HEK293 (cell line): ENCODE data around the gene MYRIP.

Experiments
- CTCF ChIA-PET: fragments of 350-600 bp; formaldehyde crosslinking; extraction: SDS; loops from one replicate; lab custom pipeline; 2021; ENCODE audit warnings: antibody characterized with exemption; lab: Yijun Ruan, JAX
- POLR2A ChIA-PET: fragments of 300-600 bp; formaldehyde crosslinking; extraction: SDS; loops from one replicate; lab custom pipeline; 2020; ENCODE audit warnings: antibody characterized with exemption, inconsistent platforms; lab: Yijun Ruan, JAX
- H3K27ac ChIP-seq: fragments of 200-500 bp; sonication (Bioruptor generic); 2 replicates; pipeline ENCODE4 v1.5.1; 2014; ENCODE audit warnings: low read depth, low read length, control low read depth, inconsistent platforms; ENCODE audit errors: extremely low read depth
- H3K36me3 ChIP-seq, 2 experiments: fragments of 200-500 bp in 1 of 2; sonication (Bioruptor generic) in 1 of 2; 1 replicate in 1 of 2; 2 replicates in 1 of 2; pipeline ENCODE4 v1.5.1; 2014 to 2017; ENCODE audit warnings: inconsistent platforms in 2 of 2, low read length in 2 of 2; ENCODE audit not compliant: control insufficient read depth in 2 of 2, insufficient read depth in 1 of 2
- H3K4me1 ChIP-seq: fragments of 200-500 bp; sonication (Bioruptor generic); 2 replicates; pipeline ENCODE4 v1.5.1; 2014; ENCODE audit warnings: mild to moderate bottlenecking, low read length, inconsistent platforms; ENCODE audit not compliant: control insufficient read depth, insufficient read depth
- H3K4me3 ChIP-seq: 2 replicates; pipeline ENCODE4 v1.5.1; 2011; ENCODE audit warnings: low read depth, mild to moderate bottlenecking, control low read depth, low read length, moderate library complexity
- H3K9me3 ChIP-seq: fragments of 200-500 bp; sonication (Bioruptor generic); 2 replicates; pipeline ENCODE4 v1.5.1; 2014; ENCODE audit warnings: low read depth, low read length, inconsistent platforms; ENCODE audit not compliant: control insufficient read depth, insufficient read depth
- KLF8 ChIP-seq: fragments of 450-650 bp; formaldehyde crosslinking; IDR thresholded peaks from 2 replicates; pipeline ENCODE4 v1.5.1; 2016; ENCODE audit warnings: missing biosample characterization, missing genetic modification characterization
- KLF9 ChIP-seq: fragments of 450-650 bp; formaldehyde crosslinking; IDR thresholded peaks from 2 replicates; pipeline ENCODE4 v1.5.1; 2016; ENCODE audit warnings: missing biosample characterization, missing genetic modification characterization, low read depth
- MZF1 ChIP-seq: fragments of 450-650 bp; formaldehyde crosslinking; IDR thresholded peaks from 2 replicates; pipeline ENCODE4 v1.5.1; 2017; ENCODE audit warnings: missing biosample characterization, missing genetic modification characterization, borderline replicate concordance
- PRDM1 ChIP-seq: fragments of 450-650 bp; formaldehyde crosslinking; IDR thresholded peaks from 2 replicates; pipeline ENCODE4; 2016; ENCODE audit warnings: missing biosample characterization, missing genetic modification characterization
- SP3 ChIP-seq: fragments of 450-650 bp; formaldehyde crosslinking; IDR thresholded peaks from 2 replicates; pipeline ENCODE4 v1.5.1; 2016; ENCODE audit warnings: missing biosample characterization, missing genetic modification characterization
- YY1 ChIP-seq: fragments of 450-650 bp; formaldehyde crosslinking; IDR thresholded peaks from 2 replicates; pipeline ENCODE4 v1.5.1; 2018; ENCODE audit warnings: missing biosample characterization, missing genetic modification characterization
- ZBTB20 ChIP-seq: fragments of 450-650 bp; formaldehyde crosslinking; IDR thresholded peaks from 2 replicates; pipeline ENCODE4 v1.5.1; 2016; ENCODE audit warnings: missing biosample characterization, missing genetic modification characterization
- ZFHX2 ChIP-seq: fragments of 450-650 bp; formaldehyde crosslinking; conservative IDR thresholded peaks from 2 replicates; pipeline ENCODE4 v1.5.1; 2016; ENCODE audit warnings: missing biosample characterization, missing genetic modification characterization
- ZNF146 ChIP-seq: fragments of 450-650 bp; formaldehyde crosslinking; IDR thresholded peaks from 2 replicates; pipeline ENCODE4 v1.5.1; 2016; ENCODE audit warnings: missing biosample characterization, missing genetic modification characterization
- ZNF169 ChIP-seq: fragments of 450-650 bp; formaldehyde crosslinking; IDR thresholded peaks from 2 replicates; pipeline ENCODE4 v1.5.1; 2016; ENCODE audit warnings: missing biosample characterization, missing genetic modification characterization
- ZNF175 ChIP-seq: fragments of 450-650 bp; formaldehyde crosslinking; IDR thresholded peaks from 2 replicates; pipeline ENCODE4 v1.5.1; 2016; ENCODE audit warnings: missing biosample characterization, missing genetic modification characterization
- ZNF24 ChIP-seq: fragments of 450-650 bp; formaldehyde crosslinking; IDR thresholded peaks from 2 replicates; pipeline ENCODE4 v1.5.1; 2016; ENCODE audit warnings: missing biosample characterization, missing genetic modification characterization
- ZNF426 ChIP-seq: fragments of 450-650 bp; formaldehyde crosslinking; IDR thresholded peaks from 2 replicates; pipeline ENCODE4 v1.5.1; 2017; ENCODE audit warnings: missing biosample characterization, missing genetic modification characterization, mild to moderate bottlenecking, inconsistent platforms, moderate library complexity
- ZNF560 ChIP-seq: fragments of 450-650 bp; formaldehyde crosslinking; IDR thresholded peaks from 2 replicates; pipeline ENCODE4 v1.5.1; 2017; ENCODE audit warnings: missing biosample characterization, missing genetic modification characterization, borderline replicate concordance
- ZNF660 ChIP-seq: fragments of 450-650 bp; IDR thresholded peaks from 2 replicates; pipeline ENCODE4 v1.5.1; 2018; ENCODE audit warnings: missing biosample characterization, mild to moderate bottlenecking, missing genetic modification characterization
- ZNF701 ChIP-seq: fragments of 450-650 bp; formaldehyde crosslinking; IDR thresholded peaks from 2 replicates; pipeline ENCODE4 v1.5.1; 2016; ENCODE audit warnings: missing biosample characterization, missing genetic modification characterization
- ZNF792 ChIP-seq: fragments of 450-650 bp; formaldehyde crosslinking; IDR thresholded peaks from 2 replicates; pipeline ENCODE4 v1.5.1; 2016; ENCODE audit warnings: missing biosample characterization, missing genetic modification characterization
- TF ChIP-seq, protein P1 (sequence below): fragments of 450-650 bp; formaldehyde crosslinking; IDR thresholded peaks from 2 replicates; pipeline ENCODE4 v1.5.1; 2016; ENCODE audit warnings: missing biosample characterization, missing genetic modification characterization
- TF ChIP-seq, protein P2 (sequence below): fragments of 450-650 bp; formaldehyde crosslinking; IDR thresholded peaks from 2 replicates; pipeline ENCODE4 v1.5.1; 2016; ENCODE audit warnings: missing biosample characterization, missing genetic modification characterization

The MYRIP gene

DNA sequence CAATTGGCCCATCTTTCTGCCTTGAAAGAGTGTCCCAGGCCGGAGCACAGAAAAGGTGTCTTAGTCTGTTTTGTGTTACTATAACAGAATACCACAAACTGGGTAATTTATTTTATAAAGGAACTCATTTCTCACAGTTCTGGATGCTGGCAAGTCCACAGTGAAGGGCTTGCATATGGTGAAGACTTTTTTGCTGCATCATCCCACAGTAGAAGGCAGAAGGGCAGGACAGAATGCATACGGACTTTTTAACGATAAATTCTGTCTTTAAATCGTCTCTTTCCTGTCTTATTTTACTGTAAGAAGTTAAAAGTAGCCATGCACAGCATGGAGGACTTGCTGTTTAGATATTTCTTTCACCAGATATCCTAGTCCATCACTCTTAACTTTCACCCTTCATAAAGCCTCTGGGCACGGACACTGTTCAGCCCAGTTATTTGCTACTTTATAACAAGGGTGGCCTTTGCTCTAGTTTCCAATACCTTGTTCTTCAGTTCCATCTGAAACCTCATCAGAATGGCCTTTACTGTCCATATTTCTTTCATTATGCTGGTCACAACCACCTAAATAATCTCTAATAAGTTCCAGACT is 489.8 kb downstream of the MYRIP start:
- TF ChIP-seq ZNF146 (tag by site-specific recombination) = no peak
- no peak for TF ChIP-seq ZNF701
- no peak for TF ChIP-seq SP3 (tag by site-specific recombination)
- no peak for TF ChIP-seq KLF9 (tag by site-specific recombination)
- no peak for TF ChIP-seq ZNF560 (tag by site-specific recombination)
- TF ChIP-seq, all 188 proteins: peak for 0
- CTCF ChIA-PET = no interaction called here
- Histone ChIP-seq H3K27ac (no peak overlapping the region), H3K4me3 (no peak overlapping the region), H3K9me3 (no peaks in the 10 kb centered on the region), H3K36me3 (no peaks in the 10 kb centered on the region), H3K4me1 (no peaks in the 10 kb centered on the region)
- POLR2A ChIA-PET = no interaction called here

DNA sequence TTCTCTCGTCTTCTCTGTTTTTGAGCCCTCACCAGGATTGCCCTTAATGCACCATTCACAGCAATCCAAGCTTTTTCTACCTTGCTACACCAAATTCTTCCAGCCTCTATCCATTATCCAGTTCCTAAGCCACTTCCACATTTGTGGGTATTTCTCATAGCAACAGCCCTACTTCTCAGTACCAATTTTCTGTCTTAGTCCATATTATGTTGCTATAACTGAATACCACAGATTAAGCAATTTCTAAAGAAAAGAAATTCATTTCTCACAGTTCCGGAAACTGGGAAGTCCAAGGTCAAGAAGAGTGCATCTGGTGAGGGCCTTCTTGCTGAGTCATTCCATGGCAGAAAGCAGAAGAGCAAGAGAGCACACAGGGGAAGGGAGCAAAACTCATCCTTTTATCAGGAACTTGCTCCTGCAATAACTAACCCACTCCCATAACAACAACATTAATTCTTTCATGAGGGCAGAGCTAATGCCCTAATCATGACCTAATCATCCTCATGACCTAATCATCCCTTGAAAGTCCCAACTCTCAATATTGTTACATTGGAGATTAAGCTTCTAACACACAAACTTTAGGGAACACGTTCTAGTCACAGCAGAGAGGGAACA is 490.4 kb downstream of the MYRIP start:
- CTCF ChIA-PET = no interaction called here
- POLR2A ChIA-PET = no interaction called here
- no peaks in the 10 kb centered on the region for H3K9me3 ChIP-seq
- H3K4me1 ChIP-seq = no peaks in the 10 kb centered on the region
- TF ChIP-seq ZNF175 (tag by site-specific recombination) (no peak), ZFHX2 (tag by site-specific recombination) (no peak)
- no peak overlapping the region for H3K4me3 ChIP-seq
- no peaks in the 10 kb centered on the region for H3K36me3 ChIP-seq
- H3K27ac ChIP-seq = no peak overlapping the region

DNA sequence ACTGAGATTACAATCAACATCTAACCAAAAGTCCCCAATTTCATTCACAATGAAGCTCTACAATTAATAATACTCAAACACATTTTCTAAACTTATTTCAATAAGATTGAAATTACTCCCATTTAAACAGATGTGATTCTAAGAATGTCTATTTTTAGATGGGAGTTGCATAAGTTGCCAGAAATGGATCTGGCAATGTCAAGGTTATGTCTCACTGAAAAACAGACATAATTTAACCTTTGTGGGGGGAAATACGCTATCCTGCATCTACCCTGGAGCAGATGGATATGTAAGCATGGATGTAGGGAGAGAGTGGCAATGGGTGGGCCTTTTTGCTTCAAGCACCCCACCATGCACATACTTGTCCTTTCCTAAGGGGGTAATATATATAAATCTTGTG is 493.4 kb downstream of the MYRIP start:
- POLR2A ChIA-PET = no interaction called here
- CTCF ChIA-PET = interaction anchor here (0.6 kb wide), 1 partner anchor 1197 kb away, joined by 3 read pairs; no protein-coding TSS in a partner anchor
- TF ChIP-seq MZF1 (tag by site-specific recombination) (no peak), ZBTB20 (tag by site-specific recombination) (no peak), ZNF169 (tag by site-specific recombination) (no peak), YY1 (no peak), PRDM1 (no peak), ZNF24 (tag by site-specific recombination) (no peak), ZNF792 (tag by site-specific recombination) (no peak), ZNF660 (tag by site-specific recombination) (no peak)
- TF ChIP-seq, protein P1, sequence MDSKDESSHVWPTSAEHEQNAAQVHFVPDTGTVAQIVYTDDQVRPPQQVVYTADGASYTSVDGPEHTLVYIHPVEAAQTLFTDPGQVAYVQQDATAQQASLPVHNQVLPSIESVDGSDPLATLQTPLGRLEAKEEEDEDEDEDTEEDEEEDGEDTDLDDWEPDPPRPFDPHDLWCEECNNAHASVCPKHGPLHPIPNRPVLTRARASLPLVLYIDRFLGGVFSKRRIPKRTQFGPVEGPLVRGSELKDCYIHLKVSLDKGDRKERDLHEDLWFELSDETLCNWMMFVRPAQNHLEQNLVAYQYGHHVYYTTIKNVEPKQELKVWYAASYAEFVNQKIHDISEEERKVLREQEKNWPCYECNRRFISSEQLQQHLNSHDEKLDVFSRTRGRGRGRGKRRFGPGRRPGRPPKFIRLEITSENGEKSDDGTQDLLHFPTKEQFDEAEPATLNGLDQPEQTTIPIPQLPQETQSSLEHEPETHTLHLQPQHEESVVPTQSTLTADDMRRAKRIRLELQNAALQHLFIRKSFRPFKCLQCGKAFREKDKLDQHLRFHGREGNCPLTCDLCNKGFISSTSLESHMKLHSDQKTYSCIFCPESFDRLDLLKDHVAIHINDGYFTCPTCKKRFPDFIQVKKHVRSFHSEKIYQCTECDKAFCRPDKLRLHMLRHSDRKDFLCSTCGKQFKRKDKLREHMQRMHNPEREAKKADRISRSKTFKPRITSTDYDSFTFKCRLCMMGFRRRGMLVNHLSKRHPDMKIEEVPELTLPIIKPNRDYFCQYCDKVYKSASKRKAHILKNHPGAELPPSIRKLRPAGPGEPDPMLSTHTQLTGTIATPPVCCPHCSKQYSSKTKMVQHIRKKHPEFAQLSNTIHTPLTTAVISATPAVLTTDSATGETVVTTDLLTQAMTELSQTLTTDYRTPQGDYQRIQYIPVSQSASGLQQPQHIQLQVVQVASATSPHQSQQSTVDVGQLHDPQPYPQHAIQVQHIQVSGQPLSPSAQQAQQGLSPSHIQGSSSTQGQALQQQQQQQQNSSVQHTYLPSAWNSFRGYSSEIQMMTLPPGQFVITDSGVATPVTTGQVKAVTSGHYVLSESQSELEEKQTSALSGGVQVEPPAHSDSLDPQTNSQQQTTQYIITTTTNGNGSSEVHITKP = no peak
- H3K4me3 ChIP-seq = no peak overlapping the region
- no peaks in the 10 kb centered on the region for H3K9me3 ChIP-seq
- H3K36me3 ChIP-seq = no peaks in the 10 kb centered on the region
- no peak overlapping the region for H3K27ac ChIP-seq
- H3K4me1 ChIP-seq = no peaks in the 10 kb centered on the region

DNA sequence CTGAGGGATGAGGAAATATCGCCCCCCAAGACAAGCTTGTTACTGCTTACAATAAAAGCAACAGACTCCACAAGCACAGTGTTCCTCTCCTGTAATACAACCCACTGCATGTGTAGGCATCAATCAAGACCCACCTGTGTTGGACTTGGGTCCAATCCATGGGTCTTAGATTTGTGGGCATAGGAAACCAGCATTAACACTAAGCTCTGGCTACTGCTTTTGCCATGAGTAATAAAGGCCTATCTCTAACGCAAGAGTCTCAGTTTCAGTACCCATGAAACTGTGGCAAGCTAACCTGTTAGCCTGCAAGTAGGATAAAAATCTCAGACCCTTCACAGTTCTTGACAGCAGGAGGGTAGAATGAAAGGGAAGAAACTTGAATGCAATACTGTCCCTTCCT is 494.9 kb downstream of the MYRIP start:
- Histone ChIP-seq H3K9me3 (no peaks in the 10 kb centered on the region), H3K4me3 (no peak overlapping the region), H3K27ac (no peak overlapping the region), H3K36me3 (no peaks in the 10 kb centered on the region), H3K4me1 (no peaks in the 10 kb centered on the region)
- CTCF ChIA-PET = interaction anchor here (0.5 to 1.5 kb wide), 2 partner anchors 113 to 214 kb away, joined by 5 to 7 read pairs; no protein-coding TSS in a partner anchor
- POLR2A ChIA-PET = no interaction called here
- TF ChIP-seq, protein P2, sequence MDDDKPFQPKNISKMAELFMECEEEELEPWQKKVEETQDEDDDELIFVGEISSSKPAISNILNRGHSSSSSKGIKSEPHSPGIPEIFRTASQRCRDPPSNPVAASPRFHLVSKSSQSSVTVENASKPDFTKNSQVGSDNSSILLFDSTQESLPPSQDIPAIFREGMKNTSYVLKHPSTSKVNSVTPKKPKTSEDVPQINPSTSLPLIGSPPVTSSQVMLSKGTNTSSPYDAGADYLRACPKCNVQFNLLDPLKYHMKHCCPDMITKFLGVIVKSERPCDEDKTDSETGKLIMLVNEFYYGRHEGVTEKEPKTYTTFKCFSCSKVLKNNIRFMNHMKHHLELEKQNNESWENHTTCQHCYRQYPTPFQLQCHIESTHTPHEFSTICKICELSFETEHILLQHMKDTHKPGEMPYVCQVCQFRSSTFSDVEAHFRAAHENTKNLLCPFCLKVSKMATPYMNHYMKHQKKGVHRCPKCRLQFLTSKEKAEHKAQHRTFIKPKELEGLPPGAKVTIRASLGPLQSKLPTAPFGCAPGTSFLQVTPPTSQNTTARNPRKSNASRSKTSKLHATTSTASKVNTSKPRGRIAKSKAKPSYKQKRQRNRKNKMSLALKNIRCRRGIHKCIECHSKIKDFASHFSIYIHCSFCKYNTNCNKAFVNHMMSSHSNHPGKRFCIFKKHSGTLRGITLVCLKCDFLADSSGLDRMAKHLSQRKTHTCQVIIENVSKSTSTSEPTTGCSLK = no peak
- no peak for TF ChIP-seq ZNF426 (tag by site-specific recombination)
- no peak for TF ChIP-seq KLF8 (tag by site-specific recombination)
- TF ChIP-seq, protein P1 = no peak
